PFSK-1 (cell line): ENCODE measurements around the gene BABAM2.

Experiments used
- FOXP2 ChIP-seq: optimal IDR thresholded peaks from 2 replicates; pipeline ENCODE3; 2011; ENCODE audit warnings: borderline replicate concordance, control low read depth, inconsistent platforms; ENCODE audit not compliant: insufficient read depth; ENCODE audit errors: extremely low read length, extremely low read depth
- POLR2AphosphoS5 ChIP-seq: IDR thresholded peaks from 2 replicates; pipeline ENCODE4 v1.6.1; 2012; ENCODE audit warnings: low read depth, mild to moderate bottlenecking, control low read depth, low read length, moderate library complexity
- REST ChIP-seq, 2 experiments: IDR thresholded peaks; 2 replicates each; pipeline versions ENCODE4 v1.6.1 to v1.8.0; 2011 to 2012; ENCODE audit warnings: low read depth in 2 of 2, low read length in 2 of 2, control low read depth in 1 of 2, inconsistent platforms in 1 of 2, mild to moderate bottlenecking in 1 of 2, moderate library complexity in 1 of 2; ENCODE audit not compliant: insufficient read depth in 1 of 2
- SIN3A ChIP-seq: IDR thresholded peaks from 2 replicates; pipeline ENCODE4 v1.6.1; 2012; ENCODE audit warnings: mild to moderate bottlenecking, low read length, moderate library complexity, borderline replicate concordance; ENCODE audit not compliant: insufficient read depth
- TAF1 ChIP-seq: IDR thresholded peaks from 2 replicates; pipeline ENCODE4 v1.6.1; 2012; ENCODE audit warnings: low read length, control low read depth, borderline replicate concordance; ENCODE audit not compliant: insufficient read depth

Gene BABAM2

GRCh38 chr2:28175028-28175427 lies 284.5 kb downstream of the BABAM2 start:
- TF ChIP-seq POLR2AphosphoS5 (no peak), TAF1 (no peak), FOXP2 (no peak), REST (IDR thresholded peaks at IDR 0.05; ENCODE audit: insufficient read depth in 1 of 2, low read depth in 2 of 2, low read length in 2 of 2) (no peak), SIN3A (no peak)

- no peak for TF ChIP-seq FOXP2
- TF ChIP-seq REST (IDR thresholded peaks at IDR 0.05; ENCODE audit: insufficient read depth in 1 of 2, low read depth in 2 of 2, low read length in 2 of 2) = no peak
- TF ChIP-seq TAF1 = no peak
These were observed 288.4 kb downstream of the BABAM2 start for GRCh38 chr2:28178946-28179345.

- TF ChIP-seq REST (IDR thresholded peaks at IDR 0.05; ENCODE audit: insufficient read depth in 1 of 2, low read depth in 2 of 2, low read length in 2 of 2) = no peak
- TF ChIP-seq TAF1 = no peak
- TF ChIP-seq SIN3A = no peak
- no peak for TF ChIP-seq POLR2AphosphoS5
- TF ChIP-seq FOXP2 = no peak
These were observed 291.3 kb downstream of the BABAM2 start for GRCh38 chr2:28181801-28182200.

- TF ChIP-seq POLR2AphosphoS5 = no peak
- no peak for TF ChIP-seq SIN3A
- TF ChIP-seq REST (IDR thresholded peaks at IDR 0.05; ENCODE audit: insufficient read depth in 1 of 2, low read depth in 2 of 2, low read length in 2 of 2) = no peak
- no peak for TF ChIP-seq FOXP2
- no peak for TF ChIP-seq TAF1
These were observed 291.8 kb downstream of the BABAM2 start for GRCh38 chr2:28182348-28182747.

- no peak for TF ChIP-seq SIN3A
- no peak for TF ChIP-seq REST (IDR thresholded peaks at IDR 0.05; ENCODE audit: insufficient read depth in 1 of 2, low read depth in 2 of 2, low read length in 2 of 2)
- TF ChIP-seq FOXP2 = no peak
- no peak for TF ChIP-seq TAF1
- TF ChIP-seq POLR2AphosphoS5 = no peak
These were observed 294.6 kb downstream of the BABAM2 start for GRCh38 chr2:28185153-28185552.
